CD4-positive, alpha-beta T cell treated with Interleukin-21 for 1 hour (primary cell): ENCODE measurements around the gene CC2D2B.
A peak's percentile ranks its signal among the peaks of the same experiment; 100 is the strongest.
"Not testable (repeated sequence)": the region's sequence is repeated elsewhere in the genome, so short reads cannot be mapped to it uniquely, and the experiment has no call there.

Source experiments
- DNase-seq: peaks from one replicate; pipeline ENCODE4 v3.0.0-alpha.2; 2020

Gene CC2D2B

DNA sequence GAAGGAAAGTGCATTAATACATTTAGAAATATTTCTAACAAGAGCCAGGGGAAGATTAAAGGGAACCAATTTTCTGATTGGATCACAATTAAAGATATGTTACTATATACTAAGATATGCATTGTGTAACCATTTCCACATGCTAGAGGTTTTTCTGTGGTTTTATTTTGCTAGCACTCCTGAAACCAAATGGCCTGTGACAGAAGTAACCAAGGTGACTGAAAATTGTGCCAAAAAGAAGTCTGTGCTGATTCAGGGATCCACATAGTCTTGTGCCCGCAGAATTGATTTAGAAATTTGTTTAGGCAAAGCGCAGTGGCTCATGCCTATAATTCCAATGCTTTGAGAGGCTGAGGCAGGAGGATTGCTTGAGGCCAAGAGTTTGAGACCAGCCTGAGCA is 1.8 kb downstream of the CC2D2B start:
- no peak for DNase-seq

DNA sequence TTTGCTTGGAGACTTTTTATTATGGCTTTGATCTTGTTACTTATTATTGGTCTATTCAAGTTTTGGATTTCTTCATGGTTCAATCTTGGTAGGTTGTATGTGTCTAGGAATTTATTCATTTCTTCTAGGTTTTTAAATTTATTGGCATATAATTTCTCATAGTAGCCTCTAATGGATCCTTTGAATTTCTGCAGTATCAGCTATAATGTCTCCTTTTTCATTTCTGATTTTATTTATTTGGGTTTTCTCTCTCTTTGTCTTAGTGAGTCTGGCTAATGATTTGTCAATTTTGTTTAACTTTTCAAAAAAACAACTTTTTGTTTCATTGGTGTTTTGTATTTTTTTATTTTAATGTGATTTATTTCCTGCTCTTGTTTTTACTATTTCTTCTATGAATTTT is 8.3 kb downstream of the CC2D2B start:
- DNase-seq = not testable (repeated sequence)

GRCh38 chr10:95920798-95921426 is 13.1 kb downstream of the CC2D2B start:
- no peak for DNase-seq

DNA sequence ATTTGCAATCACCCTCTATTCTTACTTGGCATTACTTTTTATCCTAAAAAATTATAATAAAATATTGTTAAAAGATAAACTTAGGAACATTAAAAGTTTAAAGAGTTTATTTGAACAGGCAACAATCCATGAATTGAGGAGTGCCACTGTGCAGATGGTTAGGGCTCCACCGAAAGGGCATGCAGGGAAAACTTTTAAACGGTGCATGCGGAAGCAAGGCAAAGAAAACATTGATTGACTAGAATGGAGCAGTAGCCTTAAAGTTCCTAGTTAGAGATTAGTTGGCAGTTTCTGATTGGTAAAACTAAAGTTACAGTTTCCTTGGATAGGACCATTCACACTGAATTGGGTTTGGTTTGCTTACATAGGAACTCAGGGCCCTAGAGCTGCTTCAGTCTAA is 17.3 kb downstream of the CC2D2B start:
- DNase-seq = no peak

GRCh38 chr10:95935429-95935828 is 27.7 kb downstream of the CC2D2B start:
- DNase-seq = no peak

GRCh38 chr10:95941115-95941514 is 33.3 kb downstream of the CC2D2B start:
- DNase-seq = no peak

- DNase-seq = peak; percentile 7
Measured at GRCh38 chr10:95963202-95963990, 55.6 kb downstream of the CC2D2B start.

GRCh38 chr10:95963991-95964389 is 56.2 kb downstream of the CC2D2B start:
- no peak for DNase-seq

GRCh38 chr10:95964756-95965155 is 57.0 kb downstream of the CC2D2B start:
- no peak for DNase-seq

DNA sequence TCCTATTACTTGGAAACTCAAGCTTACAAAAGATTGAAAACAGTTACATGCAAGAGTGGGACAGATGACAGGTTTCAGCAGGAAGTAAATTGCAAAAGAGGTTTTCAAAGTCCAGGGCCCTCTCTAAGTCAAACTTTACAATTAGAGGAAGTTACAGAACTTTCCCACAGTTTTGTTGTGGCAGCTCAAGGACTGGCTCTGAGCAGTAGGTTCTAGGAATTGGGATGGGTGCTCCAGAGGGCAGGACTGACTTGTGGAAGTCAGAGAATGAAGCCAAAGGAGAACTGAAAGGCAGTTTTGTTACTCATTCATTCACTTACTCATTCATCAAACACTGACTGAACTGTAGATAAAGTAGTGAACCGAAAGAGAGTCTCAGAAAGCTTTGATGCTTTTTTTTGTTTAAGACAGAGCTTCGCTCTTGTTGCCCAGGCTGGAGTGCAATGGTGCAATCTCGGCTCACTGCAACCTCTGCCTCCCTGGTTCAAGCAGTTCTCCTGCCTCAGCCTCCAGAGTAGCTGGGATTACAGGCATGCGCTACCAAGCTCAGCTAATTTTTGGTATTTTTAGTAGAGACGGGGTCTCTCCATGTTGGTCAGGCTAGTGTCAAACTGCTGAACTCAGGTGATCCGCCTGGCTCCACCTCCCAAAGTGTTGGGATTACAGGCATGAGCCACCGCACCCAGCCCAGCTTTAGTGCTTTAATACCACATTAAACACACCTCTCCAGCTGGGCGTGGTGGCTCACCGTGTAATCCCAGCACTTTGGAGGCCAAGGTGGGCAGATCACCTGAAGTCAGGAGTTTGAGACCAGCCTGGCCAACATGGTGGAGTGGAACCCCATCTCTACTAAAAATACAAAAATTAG is 68.8 kb downstream of the CC2D2B start:
- no peak for DNase-seq

- no peak for DNase-seq
Measured at GRCh38 chr10:95982200-95982599, 74.4 kb downstream of the CC2D2B start.

- DNase-seq = no peak
Measured at GRCh38 chr10:95987685-95988426, 80.1 kb downstream of the CC2D2B start.

- DNase-seq = no peak
Measured at GRCh38 chr10:95988702-95989101, 80.9 kb downstream of the CC2D2B start.

DNA sequence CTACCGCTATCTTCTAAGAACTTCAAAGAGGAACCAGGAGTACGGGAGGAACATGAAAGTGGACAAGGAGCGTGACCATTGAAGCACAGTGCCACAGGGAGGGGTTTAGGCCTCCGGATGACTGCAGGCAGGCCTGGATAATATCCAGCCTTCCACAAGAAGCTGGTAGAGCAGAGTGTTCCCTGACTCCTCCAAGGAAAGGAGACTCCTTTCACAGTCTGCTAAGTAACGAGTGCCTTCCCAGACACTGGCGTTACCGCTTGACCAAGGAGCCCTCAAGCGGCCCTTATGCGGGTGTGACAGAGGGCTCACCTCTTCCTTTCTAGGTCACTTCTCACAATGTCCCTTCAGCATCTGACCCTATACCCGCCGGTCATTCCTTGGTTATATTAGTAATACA is 86.6 kb downstream of the CC2D2B start:
- not testable (repeated sequence) for DNase-seq

- DNase-seq = no peak
Measured at GRCh38 chr10:95998255-95998784, 90.5 kb downstream of the CC2D2B start.

GRCh38 chr10:96013956-96014355 is 106.2 kb downstream of the CC2D2B start:
- no peak for DNase-seq

- DNase-seq = no peak
Measured at GRCh38 chr10:96014473-96015102, 106.8 kb downstream of the CC2D2B start.

- DNase-seq = peak; percentile 63
Measured at GRCh38 chr10:96017191-96017687, 109.5 kb downstream of the CC2D2B start.

DNA sequence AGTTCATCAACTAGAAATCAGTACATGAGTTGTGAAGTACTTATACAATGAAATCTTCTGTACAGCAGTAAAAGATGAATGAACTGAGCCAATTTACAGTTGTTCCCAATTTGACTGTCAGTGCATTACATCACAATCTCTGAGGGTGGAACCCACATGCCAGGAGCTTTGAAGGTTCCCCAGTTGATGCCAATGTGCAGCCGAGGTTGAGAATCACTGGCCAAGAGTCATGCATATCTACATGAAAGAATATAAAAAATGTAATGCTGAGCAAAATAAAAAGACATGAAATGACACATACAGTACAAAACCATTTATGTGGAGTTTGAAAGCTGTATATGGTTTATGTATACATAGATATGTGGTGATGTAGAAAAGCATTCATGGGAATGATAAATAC is 113.6 kb downstream of the CC2D2B start:
- no peak for DNase-seq

DNA sequence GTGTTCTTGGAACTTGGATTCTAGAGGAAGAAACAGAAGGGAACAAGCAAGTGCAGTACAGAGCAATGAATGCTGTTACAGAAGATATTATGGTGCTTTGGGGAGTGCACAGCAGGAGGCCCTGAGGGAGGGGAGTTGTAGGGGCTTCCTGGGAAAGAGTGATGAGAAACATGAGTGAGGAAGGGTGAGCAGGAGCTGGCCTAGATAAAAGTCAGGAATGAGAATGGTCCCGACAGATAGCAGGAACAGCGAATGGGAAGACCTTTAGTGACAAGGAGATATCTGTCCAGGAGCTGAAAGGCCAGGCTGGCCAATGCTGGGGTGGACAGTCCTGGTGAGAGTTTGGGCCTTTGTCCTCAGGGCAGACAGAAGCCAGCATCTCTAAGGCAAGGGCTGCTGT is 115.0 kb downstream of the CC2D2B start:
- no peak for DNase-seq

DNA sequence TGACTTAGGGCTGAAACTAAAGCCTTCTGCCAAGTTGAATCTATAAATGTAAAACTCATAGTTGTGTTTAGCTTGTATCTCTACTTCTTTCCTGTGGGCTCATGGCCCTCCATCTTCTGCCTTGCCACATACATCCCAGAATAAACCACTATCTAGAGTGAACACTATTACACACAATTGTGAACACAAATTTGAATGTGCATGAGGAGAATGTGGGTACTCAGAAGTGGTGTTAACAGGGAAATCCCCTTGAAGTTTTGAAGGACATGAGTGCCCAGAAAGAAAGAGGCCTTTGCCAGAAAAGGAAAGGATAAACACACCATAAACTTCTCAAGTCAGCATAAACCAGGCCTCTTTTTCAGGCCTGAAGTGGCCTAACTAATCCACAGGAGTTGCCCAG is 115.4 kb downstream of the CC2D2B start:
- no peak for DNase-seq

DNA sequence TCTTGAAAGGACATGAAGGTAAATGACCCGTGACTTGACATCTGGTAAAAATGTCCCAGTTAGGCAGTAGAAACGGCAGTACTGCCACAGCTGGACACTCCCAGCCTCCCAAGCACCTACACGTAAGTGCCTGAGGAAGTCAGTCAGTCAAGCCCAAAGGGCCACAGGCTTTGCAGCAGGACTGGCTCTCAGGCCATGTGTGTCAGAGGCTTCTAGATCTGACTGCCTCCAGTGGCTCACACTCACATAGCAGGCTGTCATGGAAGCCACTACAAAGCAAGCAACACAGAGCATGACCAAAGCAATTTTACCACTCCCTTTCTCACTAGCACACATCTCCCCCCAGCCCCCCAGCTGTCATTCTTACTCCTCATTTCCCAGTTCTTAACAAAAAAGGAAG is 117.8 kb downstream of the CC2D2B start:
- DNase-seq = no peak
